ENCODE data around the gene NRF1. TPM values are rescaled to one million over a fixed set of nuclear protein-coding genes. Genes with fewer than 3 reads are reported as not detected.
A peak's percentile ranks its signal among the peaks of the same experiment; 100 is the strongest.

NRF1 gene
- total and polyA plus RNA-seq, 12 donors = 7.7 to 16.0 (median 10.1) TPM

DNA sequence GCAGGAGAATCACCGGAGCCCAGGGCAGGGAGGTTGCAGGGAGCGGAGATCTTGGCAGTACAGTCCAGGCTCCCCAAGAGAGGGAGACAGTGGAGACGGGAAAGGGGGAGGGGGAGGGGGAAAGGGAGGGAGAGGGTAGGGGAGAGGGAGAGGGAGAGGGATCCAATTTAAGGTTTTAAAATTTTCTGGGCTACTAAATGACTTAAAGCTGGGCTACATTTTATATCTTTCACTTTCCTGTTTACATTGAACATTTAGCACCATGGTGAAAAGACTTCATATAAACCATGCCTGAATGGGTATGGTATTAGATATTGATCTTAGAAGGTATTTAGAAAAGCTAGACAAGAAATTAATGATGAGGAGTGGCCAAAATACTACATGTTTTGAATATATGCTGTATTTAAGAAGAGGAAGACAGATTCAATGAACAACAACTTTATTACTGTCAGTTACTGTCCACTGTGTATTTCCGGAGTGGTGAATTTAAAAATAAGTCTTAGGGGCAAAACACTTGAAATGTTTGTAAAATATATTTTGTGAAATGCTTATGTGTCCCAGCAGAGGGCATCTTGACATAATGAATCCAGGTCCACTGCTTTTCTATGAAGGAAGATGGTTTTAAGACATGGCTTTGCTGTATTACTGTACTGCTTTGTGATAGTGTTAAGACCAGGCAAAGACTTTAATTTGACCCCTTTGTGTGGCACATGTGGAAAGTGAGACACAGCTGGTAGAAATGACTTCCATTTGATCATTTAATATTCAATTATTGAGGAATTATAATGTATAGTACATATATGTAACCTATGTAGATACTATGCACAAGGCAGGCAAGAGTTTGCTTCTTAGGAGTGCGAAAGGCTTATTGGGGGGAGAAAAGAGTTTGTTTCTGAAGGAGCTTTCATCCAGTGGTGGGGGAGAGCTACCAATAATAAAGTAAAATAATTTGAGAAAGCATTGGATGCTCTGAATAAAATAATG, 52.8 kb downstream of the NRF1 start:
- Histone ChIP-seq H3K9me3 (replicated peaks in 1 of 3) (no peaks in the 10 kb centered on the region), H3K27ac (no peak overlapping the region), H3K4me3 (no peak overlapping the region), H3K27me3 (no peaks in the 10 kb centered on the region), H3K4me1 (replicated peaks in 1 of 2) (peaks cover 5 to 9% of the 10 kb centered on the region in 2 donors), H3K36me3 (replicated peaks in 1 of 2) (no peaks in the 10 kb centered on the region)
- 57 to 73% (median 70%) methylated on average over 5 of the region's 5 CpGs for WGBS, 4 donors
- TF ChIP-seq, protein P1, sequence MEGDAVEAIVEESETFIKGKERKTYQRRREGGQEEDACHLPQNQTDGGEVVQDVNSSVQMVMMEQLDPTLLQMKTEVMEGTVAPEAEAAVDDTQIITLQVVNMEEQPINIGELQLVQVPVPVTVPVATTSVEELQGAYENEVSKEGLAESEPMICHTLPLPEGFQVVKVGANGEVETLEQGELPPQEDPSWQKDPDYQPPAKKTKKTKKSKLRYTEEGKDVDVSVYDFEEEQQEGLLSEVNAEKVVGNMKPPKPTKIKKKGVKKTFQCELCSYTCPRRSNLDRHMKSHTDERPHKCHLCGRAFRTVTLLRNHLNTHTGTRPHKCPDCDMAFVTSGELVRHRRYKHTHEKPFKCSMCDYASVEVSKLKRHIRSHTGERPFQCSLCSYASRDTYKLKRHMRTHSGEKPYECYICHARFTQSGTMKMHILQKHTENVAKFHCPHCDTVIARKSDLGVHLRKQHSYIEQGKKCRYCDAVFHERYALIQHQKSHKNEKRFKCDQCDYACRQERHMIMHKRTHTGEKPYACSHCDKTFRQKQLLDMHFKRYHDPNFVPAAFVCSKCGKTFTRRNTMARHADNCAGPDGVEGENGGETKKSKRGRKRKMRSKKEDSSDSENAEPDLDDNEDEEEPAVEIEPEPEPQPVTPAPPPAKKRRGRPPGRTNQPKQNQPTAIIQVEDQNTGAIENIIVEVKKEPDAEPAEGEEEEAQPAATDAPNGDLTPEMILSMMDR (IDR thresholded peaks at IDR 0.05) = peak; percentile 28 to 75 (median 69)
- no peak for TF ChIP-seq POLR2A (IDR thresholded peaks at IDR 0.05)
- intact Hi-C loops (cut with DNase I) = loop anchor here (5.0 kb wide), 2 partner anchors 163 to 348 kb away; no protein-coding TSS in a partner anchor
- peak in 1 of 7 donors; percentile 21 for DNase-seq

DNA sequence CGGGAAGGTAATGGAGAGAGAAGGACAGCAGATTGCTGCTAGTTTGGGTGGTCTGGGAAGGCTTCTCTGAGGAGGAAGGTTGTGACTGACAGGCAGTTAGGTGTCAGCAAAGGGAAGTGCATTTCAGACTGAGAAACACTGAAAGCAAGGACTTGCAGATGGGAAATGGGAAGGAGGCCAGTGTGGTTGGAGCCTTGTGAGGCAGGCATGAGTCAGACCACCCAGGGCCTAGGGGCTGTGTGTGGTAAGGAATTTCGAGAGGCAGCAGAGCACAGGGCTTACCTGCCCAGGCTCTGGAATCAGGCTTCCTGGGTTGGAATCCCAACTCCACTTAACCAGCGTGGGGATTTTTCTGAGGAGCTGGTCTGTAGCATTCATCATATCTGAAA, 53.5 kb downstream of the NRF1 start:
- H3K27ac ChIP-seq = no peak overlapping the region
- peak; percentile 64 to 85 (median 77) for DNase-seq
- H3K4me3 ChIP-seq = no peak overlapping the region
- WGBS, 4 donors = 47 to 53% (median 52%) methylated on average over 3 of the region's 3 CpGs
- H3K4me1 ChIP-seq (replicated peaks in 1 of 2) = peaks cover 5 to 12% of the 10 kb centered on the region in 2 donors
- H3K27me3 ChIP-seq = no peaks in the 10 kb centered on the region
- intact Hi-C loops (cut with DNase I) = loop anchor here (5.0 kb wide), 2 partner anchors 162 to 347 kb away; no protein-coding TSS in a partner anchor
- H3K9me3 ChIP-seq (replicated peaks in 1 of 3) = no peaks in the 10 kb centered on the region
- no peaks in the 10 kb centered on the region for H3K36me3 ChIP-seq (replicated peaks in 1 of 2)
- TF ChIP-seq, protein P1 (IDR thresholded peaks at IDR 0.05) = no peak
- TF ChIP-seq POLR2A (IDR thresholded peaks at IDR 0.05) = no peak

DNA sequence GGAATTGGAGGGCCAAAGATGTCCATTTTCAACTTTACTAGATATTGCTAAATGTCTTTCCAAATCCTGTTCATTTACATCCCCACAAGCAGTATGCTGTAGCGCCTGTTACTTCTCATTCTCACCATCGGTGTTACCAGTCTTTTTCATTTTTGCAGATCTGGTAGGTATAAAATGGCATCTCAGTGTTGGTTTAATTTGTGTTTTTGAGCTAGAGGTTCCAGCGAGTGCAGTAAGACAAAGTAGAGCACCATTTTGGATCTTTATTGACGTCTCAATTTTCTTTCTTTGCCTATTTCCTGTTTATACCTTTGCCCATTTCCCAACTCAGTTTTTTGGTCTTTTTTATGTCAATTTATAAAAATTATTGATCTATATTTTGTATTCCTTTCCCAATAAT, 55.6 kb downstream of the NRF1 start:
- H3K36me3 ChIP-seq (replicated peaks in 1 of 2) = no peaks in the 10 kb centered on the region
- intact Hi-C loops (cut with DNase I) = loop anchor here (5.0 kb wide), 2 partner anchors 160 to 345 kb away; no protein-coding TSS in a partner anchor
- H3K4me3 ChIP-seq = no peak overlapping the region
- WGBS, 4 donors = 98% methylated on average over 4 of the region's 4 CpGs
- DNase-seq = no peak
- H3K27me3 ChIP-seq = no peaks in the 10 kb centered on the region
- H3K9me3 ChIP-seq (replicated peaks in 1 of 3) = no peaks in the 10 kb centered on the region
- no peak overlapping the region for H3K27ac ChIP-seq
- peaks cover 5 to 23% of the 10 kb centered on the region in 2 donors for H3K4me1 ChIP-seq (replicated peaks in 1 of 2)
- TF ChIP-seq, protein P1 (IDR thresholded peaks at IDR 0.05) = no peak
- TF ChIP-seq POLR2A (IDR thresholded peaks at IDR 0.05) = no peak

DNA sequence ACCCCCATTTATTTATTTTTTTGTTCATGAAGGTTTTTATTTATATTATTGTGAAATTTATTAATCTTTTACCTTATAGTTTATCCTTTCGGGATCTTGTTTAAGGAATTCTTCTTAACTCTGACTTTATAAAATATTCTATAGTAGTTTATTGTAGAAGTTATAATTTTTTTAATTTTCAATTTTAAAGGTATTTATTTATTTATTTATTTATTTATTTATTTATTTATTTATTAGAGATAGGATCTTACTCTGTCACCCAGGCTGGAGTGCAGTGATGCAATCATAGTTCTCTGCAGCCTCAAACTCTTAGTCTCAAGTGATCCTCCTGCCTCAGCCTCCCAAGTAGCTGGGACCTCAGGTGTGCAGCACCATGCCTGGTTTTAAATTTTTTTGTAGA, 56.0 kb downstream of the NRF1 start:
- no peak overlapping the region for H3K4me3 ChIP-seq
- no peak overlapping the region for H3K27ac ChIP-seq
- H3K4me1 ChIP-seq (replicated peaks in 1 of 2) = peaks cover 5 to 23% of the 10 kb centered on the region in 2 donors
- intact Hi-C loops (cut with DNase I) = loop anchor here (5.0 kb wide), 2 partner anchors 160 to 345 kb away; no protein-coding TSS in a partner anchor
- no peaks in the 10 kb centered on the region for H3K27me3 ChIP-seq
- 98 to 100% (median 98%) methylated on average over 1 of the region's 1 CpG for WGBS, 4 donors
- DNase-seq = no peak
- TF ChIP-seq, protein P1 (IDR thresholded peaks at IDR 0.05) = no peak
- no peak for TF ChIP-seq POLR2A (IDR thresholded peaks at IDR 0.05)
- no peaks in the 10 kb centered on the region for H3K36me3 ChIP-seq (replicated peaks in 1 of 2)
- no peaks in the 10 kb centered on the region for H3K9me3 ChIP-seq (replicated peaks in 1 of 3)

Data from adrenal gland (tissue), 12 donors.